ENCODE results near the gene ATP2B2. TPM values are rescaled to one million over a fixed set of nuclear protein-coding genes. Genes with fewer than 3 reads are reported as not detected.
"Not testable (repeated sequence)": the region's sequence is repeated elsewhere in the genome, so short reads cannot be mapped to it uniquely, and the experiment has no call there.

The ATP2B2 gene
- total RNA-seq, 1 donor = not detected

- Histone ChIP-seq H3K27me3 (ENCODE audit: insufficient read depth, low read length) (no peaks in the 10 kb centered on the region), H3K9me3 (ENCODE audit: low read depth, low read length) (peaks cover 13% of the 10 kb centered on the region), H3K4me1 (ENCODE audit: insufficient read depth, low read length) (no peaks in the 10 kb centered on the region), H3K4me3 (ENCODE audit: low read length) (no peak overlapping the region)
Observed at GRCh38 chr3:10542518-10542917, 37.1 kb upstream of the ATP2B2 start.

DNA sequence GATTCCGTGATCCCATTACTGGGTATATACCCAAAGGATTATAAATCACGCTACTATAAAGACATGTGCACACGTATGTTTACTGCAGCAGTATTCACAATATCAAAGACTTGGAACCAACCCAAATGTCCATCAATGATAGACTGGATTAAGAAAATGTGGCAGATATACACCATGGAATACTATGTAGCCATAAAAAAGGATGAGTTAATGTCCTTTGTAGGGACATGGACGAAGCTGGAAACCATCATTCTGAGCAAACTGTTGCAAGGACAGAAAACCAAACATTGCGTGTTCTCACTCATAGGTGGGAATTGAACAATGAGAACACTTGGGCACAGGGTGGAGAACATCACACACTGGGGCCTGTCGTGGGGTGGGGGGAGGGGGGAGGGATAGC is 35.0 kb upstream of the ATP2B2 start:
- peaks cover 13% of the 10 kb centered on the region for H3K9me3 ChIP-seq (ENCODE audit: low read depth, low read length)
- H3K27me3 ChIP-seq (ENCODE audit: insufficient read depth, low read length); H3K4me1 ChIP-seq (ENCODE audit: insufficient read depth, low read length); H3K4me3 ChIP-seq (ENCODE audit: low read length): not testable (repeated sequence)

GRCh38 chr3:10534066-10534465 is 28.7 kb upstream of the ATP2B2 start:
- no peaks in the 10 kb centered on the region for H3K9me3 ChIP-seq (ENCODE audit: low read depth, low read length)
- H3K4me1 ChIP-seq (ENCODE audit: insufficient read depth, low read length) = no peaks in the 10 kb centered on the region
- H3K4me3 ChIP-seq (ENCODE audit: low read length) = no peak overlapping the region
- H3K27me3 ChIP-seq (ENCODE audit: insufficient read depth, low read length) = peaks cover 3% of the 10 kb centered on the region

- H3K4me1 ChIP-seq (ENCODE audit: insufficient read depth, low read length) = no peaks in the 10 kb centered on the region
- no peak overlapping the region for H3K4me3 ChIP-seq (ENCODE audit: low read length)
- H3K9me3 ChIP-seq (ENCODE audit: low read depth, low read length) = no peaks in the 10 kb centered on the region
- H3K27me3 ChIP-seq (ENCODE audit: insufficient read depth, low read length) = peaks cover 3% of the 10 kb centered on the region
Observed at GRCh38 chr3:10533737-10534023, 28.3 kb upstream of the ATP2B2 start.

DNA sequence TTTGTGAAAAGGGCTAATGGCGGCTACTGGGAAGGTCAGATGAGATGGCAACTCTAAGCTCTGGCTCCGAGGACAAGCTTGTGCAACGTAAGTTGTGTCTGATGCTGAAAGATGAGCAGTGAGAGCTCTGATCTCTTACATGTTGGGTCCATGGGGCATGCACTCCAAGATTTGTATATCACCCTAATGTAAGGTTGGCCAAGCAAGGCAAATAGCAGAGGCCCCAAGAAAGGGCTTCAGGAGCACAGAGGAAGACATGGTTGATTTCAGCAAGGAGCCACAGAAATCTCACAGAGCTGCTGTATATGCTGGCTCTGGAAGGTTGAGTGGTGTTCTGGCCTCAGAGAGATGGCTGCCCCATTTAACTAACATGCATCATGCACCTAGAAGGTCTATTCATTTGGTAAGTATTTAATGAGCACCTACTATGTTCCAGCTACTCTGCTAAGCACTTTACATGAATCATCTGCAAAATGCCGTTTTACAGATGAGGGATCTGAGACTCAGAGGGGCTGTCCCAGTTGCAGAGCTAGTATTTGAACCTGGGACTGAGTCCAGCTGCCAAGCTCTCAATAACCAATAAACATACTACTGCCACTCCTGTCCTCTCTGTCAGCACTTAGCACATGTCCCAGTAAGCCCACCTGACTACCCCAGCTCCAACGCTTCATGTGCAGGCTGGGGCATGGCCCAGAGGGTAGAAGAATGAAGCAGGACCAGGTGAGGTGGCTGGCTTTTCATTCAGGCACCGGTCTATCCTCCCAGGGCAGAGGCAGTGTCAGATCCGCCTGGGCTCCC is 27.8 kb upstream of the ATP2B2 start:
- Histone ChIP-seq H3K9me3 (ENCODE audit: low read depth, low read length) (no peaks in the 10 kb centered on the region), H3K4me3 (ENCODE audit: low read length) (no peak overlapping the region), H3K4me1 (ENCODE audit: insufficient read depth, low read length) (no peaks in the 10 kb centered on the region), H3K27me3 (ENCODE audit: insufficient read depth, low read length) (peaks cover 3% of the 10 kb centered on the region)

DNA sequence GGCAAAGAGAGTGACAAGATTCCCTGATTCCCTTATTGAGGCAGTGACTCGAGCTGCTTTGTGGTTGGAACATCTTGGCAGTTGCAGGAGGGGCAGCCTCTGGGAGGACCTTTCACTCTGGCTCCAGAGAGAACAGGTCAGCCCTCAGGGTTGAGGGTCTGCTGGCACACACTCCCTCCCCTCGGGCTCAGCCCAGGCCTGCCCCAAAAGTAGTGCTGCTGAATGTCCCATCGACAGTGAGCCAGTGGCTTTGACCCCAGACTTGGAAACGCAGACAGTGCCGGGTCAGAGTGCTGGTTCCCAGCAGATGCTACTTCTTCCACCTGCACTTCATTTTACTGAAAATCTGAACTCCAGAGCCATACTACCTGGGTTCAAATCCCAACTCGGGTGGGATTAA is 25.6 kb upstream of the ATP2B2 start:
- H3K4me3 ChIP-seq (ENCODE audit: low read length) = no peak overlapping the region
- H3K9me3 ChIP-seq (ENCODE audit: low read depth, low read length) = no peaks in the 10 kb centered on the region
- no peaks in the 10 kb centered on the region for H3K4me1 ChIP-seq (ENCODE audit: insufficient read depth, low read length)
- peaks cover 3% of the 10 kb centered on the region for H3K27me3 ChIP-seq (ENCODE audit: insufficient read depth, low read length)

GRCh38 chr3:10530241-10530640 is 24.9 kb upstream of the ATP2B2 start:
- H3K9me3 ChIP-seq (ENCODE audit: low read depth, low read length) = no peaks in the 10 kb centered on the region
- H3K4me3 ChIP-seq (ENCODE audit: low read length) = no peak overlapping the region
- no peaks in the 10 kb centered on the region for H3K4me1 ChIP-seq (ENCODE audit: insufficient read depth, low read length)
- H3K27me3 ChIP-seq (ENCODE audit: insufficient read depth, low read length) = peaks cover under 1% of the 10 kb centered on the region

GRCh38 chr3:10529809-10530208 is 24.4 kb upstream of the ATP2B2 start:
- H3K4me3 ChIP-seq (ENCODE audit: low read length) = no peak overlapping the region
- H3K4me1 ChIP-seq (ENCODE audit: insufficient read depth, low read length) = no peaks in the 10 kb centered on the region
- peaks cover 2% of the 10 kb centered on the region for H3K27me3 ChIP-seq (ENCODE audit: insufficient read depth, low read length)
- H3K9me3 ChIP-seq (ENCODE audit: low read depth, low read length) = no peaks in the 10 kb centered on the region

DNA sequence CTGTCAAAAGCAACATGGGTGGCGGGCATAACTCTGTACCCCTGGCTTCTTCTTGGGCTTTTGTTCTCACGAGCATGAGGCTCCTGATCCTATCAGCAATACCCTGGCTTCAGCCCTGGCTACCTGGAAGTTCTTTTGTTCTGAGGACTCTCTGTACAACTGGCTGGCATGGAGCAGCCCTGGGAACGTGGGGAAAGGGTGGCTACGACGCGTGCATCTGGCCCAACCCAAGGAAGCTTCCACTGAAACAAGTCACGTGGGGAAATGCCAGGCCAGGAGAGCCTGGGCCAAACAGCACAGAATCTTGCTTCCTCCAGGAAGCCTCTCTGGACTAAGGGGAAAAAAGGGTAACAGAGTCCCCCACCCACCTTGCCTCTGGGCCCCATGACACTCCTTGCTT is 22.7 kb upstream of the ATP2B2 start:
- no peak overlapping the region for H3K4me3 ChIP-seq (ENCODE audit: low read length)
- H3K9me3 ChIP-seq (ENCODE audit: low read depth, low read length) = no peaks in the 10 kb centered on the region
- peaks cover 4% of the 10 kb centered on the region for H3K27me3 ChIP-seq (ENCODE audit: insufficient read depth, low read length)
- no peaks in the 10 kb centered on the region for H3K4me1 ChIP-seq (ENCODE audit: insufficient read depth, low read length)

- Histone ChIP-seq H3K4me1 (ENCODE audit: insufficient read depth, low read length) (no peaks in the 10 kb centered on the region), H3K9me3 (ENCODE audit: low read depth, low read length) (no peaks in the 10 kb centered on the region), H3K27me3 (ENCODE audit: insufficient read depth, low read length) (peaks cover 4% of the 10 kb centered on the region), H3K4me3 (ENCODE audit: low read length) (no peak overlapping the region)
Observed at GRCh38 chr3:10527295-10528001, 22.1 kb upstream of the ATP2B2 start.

- Histone ChIP-seq H3K9me3 (ENCODE audit: low read depth, low read length) (no peaks in the 10 kb centered on the region), H3K4me3 (ENCODE audit: low read length) (no peak overlapping the region), H3K27me3 (ENCODE audit: insufficient read depth, low read length) (peaks cover 6% of the 10 kb centered on the region), H3K4me1 (ENCODE audit: insufficient read depth, low read length) (no peaks in the 10 kb centered on the region)
Observed at GRCh38 chr3:10526366-10526765, 21.0 kb upstream of the ATP2B2 start.

- no peak overlapping the region for H3K4me3 ChIP-seq (ENCODE audit: low read length)
- no peaks in the 10 kb centered on the region for H3K9me3 ChIP-seq (ENCODE audit: low read depth, low read length)
- peaks cover 6% of the 10 kb centered on the region for H3K27me3 ChIP-seq (ENCODE audit: insufficient read depth, low read length)
- H3K4me1 ChIP-seq (ENCODE audit: insufficient read depth, low read length) = no peaks in the 10 kb centered on the region
Observed at GRCh38 chr3:10524799-10525301, 19.5 kb upstream of the ATP2B2 start.

DNA sequence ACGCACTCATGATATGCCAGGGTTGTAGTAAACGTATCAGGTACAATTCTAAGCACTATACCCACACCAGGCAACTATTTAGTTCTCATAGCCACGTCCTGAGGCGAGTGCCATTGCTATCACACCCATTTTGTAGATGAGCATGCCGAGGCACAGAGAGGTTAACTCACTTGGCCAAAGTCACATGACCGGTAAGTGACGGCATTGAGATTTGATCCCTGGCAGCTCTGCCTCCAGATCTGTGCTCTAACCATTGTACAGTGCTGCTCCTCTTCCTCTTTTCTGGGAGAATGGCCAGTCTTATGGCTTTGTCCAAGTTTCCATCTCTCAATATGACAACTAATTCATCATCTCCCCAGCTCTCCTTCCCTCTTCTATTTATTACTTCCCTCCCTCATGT is 18.9 kb upstream of the ATP2B2 start:
- Histone ChIP-seq H3K27me3 (ENCODE audit: insufficient read depth, low read length) (peaks cover 6% of the 10 kb centered on the region), H3K4me1 (ENCODE audit: insufficient read depth, low read length) (no peaks in the 10 kb centered on the region), H3K4me3 (ENCODE audit: low read length) (no peak overlapping the region), H3K9me3 (ENCODE audit: low read depth, low read length) (no peaks in the 10 kb centered on the region)

GRCh38 chr3:10523561-10523960 is 18.2 kb upstream of the ATP2B2 start:
- H3K27me3 ChIP-seq (ENCODE audit: insufficient read depth, low read length) = peaks cover 6% of the 10 kb centered on the region
- no peak overlapping the region for H3K4me3 ChIP-seq (ENCODE audit: low read length)
- H3K4me1 ChIP-seq (ENCODE audit: insufficient read depth, low read length) = no peaks in the 10 kb centered on the region
- no peaks in the 10 kb centered on the region for H3K9me3 ChIP-seq (ENCODE audit: low read depth, low read length)

- Histone ChIP-seq H3K9me3 (ENCODE audit: low read depth, low read length) (no peaks in the 10 kb centered on the region), H3K4me1 (ENCODE audit: insufficient read depth, low read length) (no peaks in the 10 kb centered on the region), H3K4me3 (ENCODE audit: low read length) (no peak overlapping the region), H3K27me3 (ENCODE audit: insufficient read depth, low read length) (peaks cover 6% of the 10 kb centered on the region)
Observed at GRCh38 chr3:10522646-10523303, 17.4 kb upstream of the ATP2B2 start.

All from mononuclear cell (primary cell).